Mammary epithelial cell (primary cell): ENCODE measurements around the gene TSFM.

Experiments used
- EZH2 ChIP-seq: IDR thresholded peaks from 2 replicates; pipeline ENCODE4 v1.6.1; 2012; ENCODE audit warnings: low read length, inconsistent platforms, borderline replicate concordance
- TF ChIP-seq, protein P1 (sequence below), 2 donors: IDR thresholded peaks in 1 of 2; conservative IDR thresholded peaks in 1 of 2; 2 replicates each; pipeline ENCODE4 v1.5.1; 2011 to 2012; ENCODE audit warnings: inconsistent platforms in 2 of 2, low read length in 2 of 2, mild to moderate bottlenecking in 2 of 2, control low read depth in 1 of 2, low read depth in 1 of 2; ENCODE audit not compliant: insufficient read depth in 1 of 2; ENCODE audit errors: extremely low read depth in 1 of 2

DNA sequence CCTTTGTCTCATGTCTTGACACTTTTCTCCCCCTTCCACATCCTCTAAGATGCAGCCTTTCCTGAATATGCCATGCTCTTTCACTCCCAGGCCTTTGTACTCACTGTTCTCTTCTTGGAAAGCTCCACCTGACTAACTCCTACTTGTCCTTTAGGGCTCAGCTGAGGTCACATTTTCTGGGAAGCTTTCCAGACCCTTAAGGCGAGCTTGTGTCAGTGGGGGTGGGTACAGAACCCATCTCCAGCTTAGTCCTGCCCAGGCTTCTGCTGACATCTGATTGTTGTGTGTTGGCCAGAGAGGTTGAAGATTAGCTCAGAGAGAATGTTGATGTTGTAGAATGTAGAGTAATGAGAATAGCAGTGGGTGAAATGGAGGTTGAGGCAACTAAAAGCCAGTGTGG is 2.9 kb upstream of the TSFM start:
- TF ChIP-seq, protein P1, sequence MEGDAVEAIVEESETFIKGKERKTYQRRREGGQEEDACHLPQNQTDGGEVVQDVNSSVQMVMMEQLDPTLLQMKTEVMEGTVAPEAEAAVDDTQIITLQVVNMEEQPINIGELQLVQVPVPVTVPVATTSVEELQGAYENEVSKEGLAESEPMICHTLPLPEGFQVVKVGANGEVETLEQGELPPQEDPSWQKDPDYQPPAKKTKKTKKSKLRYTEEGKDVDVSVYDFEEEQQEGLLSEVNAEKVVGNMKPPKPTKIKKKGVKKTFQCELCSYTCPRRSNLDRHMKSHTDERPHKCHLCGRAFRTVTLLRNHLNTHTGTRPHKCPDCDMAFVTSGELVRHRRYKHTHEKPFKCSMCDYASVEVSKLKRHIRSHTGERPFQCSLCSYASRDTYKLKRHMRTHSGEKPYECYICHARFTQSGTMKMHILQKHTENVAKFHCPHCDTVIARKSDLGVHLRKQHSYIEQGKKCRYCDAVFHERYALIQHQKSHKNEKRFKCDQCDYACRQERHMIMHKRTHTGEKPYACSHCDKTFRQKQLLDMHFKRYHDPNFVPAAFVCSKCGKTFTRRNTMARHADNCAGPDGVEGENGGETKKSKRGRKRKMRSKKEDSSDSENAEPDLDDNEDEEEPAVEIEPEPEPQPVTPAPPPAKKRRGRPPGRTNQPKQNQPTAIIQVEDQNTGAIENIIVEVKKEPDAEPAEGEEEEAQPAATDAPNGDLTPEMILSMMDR (conservative IDR thresholded peaks at IDR 0.05 in 1 of 2, IDR thresholded peaks at IDR 0.05 in 1 of 2; ENCODE audit: extremely low read depth in 1 of 2, insufficient read depth in 1 of 2, low read depth in 1 of 2, low read length in 2 of 2) = no peak
- TF ChIP-seq EZH2 = no peak
